Stimulated activated naive CD8-positive, alpha-beta T cell treated with anti-CD3 and anti-CD28 coated beads, Interleukin-15, Interleukin-2, amounts not matched to agents 100 U/mL and 50 U/mL, for 24 hours (primary cell): Measurements from ENCODE around the gene TUBB4A.
A peak's percentile ranks its signal among the peaks of the same experiment; 100 is the strongest.
"Not testable (repeated sequence)": the region's sequence is repeated elsewhere in the genome, so short reads cannot be mapped to it uniquely, and the experiment has no call there.

Source experiments
- ATAC-seq: fragments of 150-1000 bp; cut with Tn5 transposase; one replicate; pipeline ENCODE4 v1.10.0; 2021
- DNase-seq: peaks from one replicate; pipeline ENCODE4 v3.0.0; 2021

The TUBB4A gene

GRCh38 chr19:6524311-6524710 is 22.2 kb upstream of the TUBB4A start:
- DNase-seq, result no peak
- ATAC-seq, result no peak

- DNase-seq (no peak), ATAC-seq (no peak)
Measured at GRCh38 chr19:6522712-6523111, 20.6 kb upstream of the TUBB4A start.

GRCh38 chr19:6521718-6522646 is 19.9 kb upstream of the TUBB4A start:
- ATAC-seq, result peak; percentile 78
- DNase-seq, result peak; percentile 78

- no peak for DNase-seq
Measured at GRCh38 chr19:6519289-6519688, 17.2 kb upstream of the TUBB4A start.

GRCh38 chr19:6518145-6518911 is 16.2 kb upstream of the TUBB4A start:
- peak; percentile 60 for DNase-seq
- ATAC-seq, result peak; percentile 22

More at GRCh38 chr19:6519289-6519688, 17.2 kb upstream of the TUBB4A start:
- no peak for ATAC-seq

GRCh38 chr19:6516659-6517291 is 14.7 kb upstream of the TUBB4A start:
- ATAC-seq (peak; percentile 85), DNase-seq (peak; percentile 99)

GRCh38 chr19:6516018-6516658 is 14.0 kb upstream of the TUBB4A start:
- DNase-seq (peak; percentile 84), ATAC-seq (peak; percentile 63)

- no peak for ATAC-seq
- no peak for DNase-seq
Measured at GRCh38 chr19:6514926-6515544, 12.9 kb upstream of the TUBB4A start.

GRCh38 chr19:6514089-6514488 is 12.0 kb upstream of the TUBB4A start:
- ATAC-seq (no peak), DNase-seq (no peak)

- ATAC-seq, result no peak
- no peak for DNase-seq
Measured at GRCh38 chr19:6510618-6511017, 8.5 kb upstream of the TUBB4A start.

GRCh38 chr19:6509118-6509971 is 7.2 kb upstream of the TUBB4A start:
- no peak for DNase-seq
- ATAC-seq, result no peak

GRCh38 chr19:6508028-6508771 is 6.1 kb upstream of the TUBB4A start:
- not testable (repeated sequence) for ATAC-seq, DNase-seq

- ATAC-seq, result no peak
- DNase-seq, result no peak
Measured at GRCh38 chr19:6503407-6504201, 1.5 kb upstream of the TUBB4A start.

GRCh38 chr19:6500837-6501739 is 1.0 kb downstream of the TUBB4A start:
- no peak for DNase-seq
- no peak for ATAC-seq

- ATAC-seq (no peak), DNase-seq (no peak)
Measured at GRCh38 chr19:6499052-6499790, 2.9 kb downstream of the TUBB4A start.

GRCh38 chr19:6498294-6499036 is 3.6 kb downstream of the TUBB4A start:
- DNase-seq (no peak), ATAC-seq (no peak)

- no peak for ATAC-seq
- no peak for DNase-seq
Measured at GRCh38 chr19:6495947-6496346, 6.2 kb downstream of the TUBB4A start.
